Ishikawa (cell line): Measurements from ENCODE around the gene WDR73.

Experiments used
- CEBPB ChIP-seq: IDR thresholded peaks from 2 replicates; pipeline ENCODE4 v1.6.1; 2012
- CREB1 ChIP-seq: IDR thresholded peaks from 2 replicates; pipeline ENCODE4 v1.6.1; 2012; ENCODE audit warnings: low read depth
- EGR1 ChIP-seq: IDR thresholded peaks from 2 replicates; pipeline ENCODE4 v1.6.1; 2012
- EP300 ChIP-seq: IDR thresholded peaks from 2 replicates; pipeline ENCODE4 v1.6.1; 2012; ENCODE audit warnings: borderline replicate concordance
- FOXM1 ChIP-seq: IDR thresholded peaks from 2 replicates; pipeline ENCODE4 v1.6.1; 2012; ENCODE audit warnings: low read depth, borderline replicate concordance
- NFIC ChIP-seq: IDR thresholded peaks from 2 replicates; pipeline ENCODE4 v1.6.1; 2012
- RAD21 ChIP-seq: IDR thresholded peaks from 2 replicates; pipeline ENCODE4 v1.6.1; 2012; ENCODE audit warnings: low read depth
- TAF1 ChIP-seq: IDR thresholded peaks from 2 replicates; pipeline ENCODE4 v1.6.1; 2012; ENCODE audit warnings: low read depth, mild to moderate bottlenecking
- TCF12 ChIP-seq: IDR thresholded peaks from 2 replicates; pipeline ENCODE4 v1.6.1; 2012; ENCODE audit warnings: low read depth
- TEAD4 ChIP-seq: IDR thresholded peaks from 2 replicates; pipeline ENCODE4 v1.6.1; 2012
- YY1 ChIP-seq: IDR thresholded peaks from 2 replicates; pipeline ENCODE4 v1.6.1; 2012; ENCODE audit warnings: low read depth
- ZBTB7A ChIP-seq: IDR thresholded peaks from 2 replicates; pipeline ENCODE4 v1.6.1; 2012; ENCODE audit warnings: low read depth
- TF ChIP-seq, protein P1 (sequence below): IDR thresholded peaks from 2 replicates; pipeline ENCODE4 v1.6.1; 2012
- TF ChIP-seq, protein P2 (sequence below): IDR thresholded peaks from 2 replicates; pipeline ENCODE4 v1.6.1; 2012
- TF ChIP-seq, protein P3 (sequence below): IDR thresholded peaks from 2 replicates; pipeline ENCODE4 v1.6.1; 2012; ENCODE audit warnings: low read depth, mild to moderate bottlenecking

WDR73 gene

DNA sequence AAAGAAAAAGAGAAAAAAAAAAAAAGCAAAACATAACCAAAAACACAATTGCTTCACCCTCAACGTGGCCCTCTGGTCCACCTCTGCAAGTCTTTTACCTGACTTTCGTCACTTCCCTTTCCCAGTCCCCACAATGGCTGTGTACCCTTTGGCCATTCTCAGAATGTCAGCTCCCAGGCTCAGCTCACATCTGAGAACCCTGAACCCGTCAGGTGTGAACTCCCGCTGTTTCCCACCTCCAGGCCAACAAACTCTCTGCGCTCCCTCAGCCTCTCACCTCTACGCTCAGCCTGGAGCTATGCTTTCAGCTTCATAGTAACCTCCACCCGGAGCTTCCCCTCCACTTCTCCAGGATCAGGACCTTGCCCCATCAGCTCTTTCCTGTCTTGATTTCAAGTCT lies 29.7 kb downstream of the WDR73 start:
- TF ChIP-seq YY1, result no peak
- TF ChIP-seq EGR1, result no peak
- TF ChIP-seq TEAD4, result no peak
- TF ChIP-seq, protein P1, sequence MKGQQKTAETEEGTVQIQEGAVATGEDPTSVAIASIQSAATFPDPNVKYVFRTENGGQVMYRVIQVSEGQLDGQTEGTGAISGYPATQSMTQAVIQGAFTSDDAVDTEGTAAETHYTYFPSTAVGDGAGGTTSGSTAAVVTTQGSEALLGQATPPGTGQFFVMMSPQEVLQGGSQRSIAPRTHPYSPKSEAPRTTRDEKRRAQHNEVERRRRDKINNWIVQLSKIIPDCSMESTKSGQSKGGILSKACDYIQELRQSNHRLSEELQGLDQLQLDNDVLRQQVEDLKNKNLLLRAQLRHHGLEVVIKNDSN, result no peak
- no peak for TF ChIP-seq RAD21

DNA sequence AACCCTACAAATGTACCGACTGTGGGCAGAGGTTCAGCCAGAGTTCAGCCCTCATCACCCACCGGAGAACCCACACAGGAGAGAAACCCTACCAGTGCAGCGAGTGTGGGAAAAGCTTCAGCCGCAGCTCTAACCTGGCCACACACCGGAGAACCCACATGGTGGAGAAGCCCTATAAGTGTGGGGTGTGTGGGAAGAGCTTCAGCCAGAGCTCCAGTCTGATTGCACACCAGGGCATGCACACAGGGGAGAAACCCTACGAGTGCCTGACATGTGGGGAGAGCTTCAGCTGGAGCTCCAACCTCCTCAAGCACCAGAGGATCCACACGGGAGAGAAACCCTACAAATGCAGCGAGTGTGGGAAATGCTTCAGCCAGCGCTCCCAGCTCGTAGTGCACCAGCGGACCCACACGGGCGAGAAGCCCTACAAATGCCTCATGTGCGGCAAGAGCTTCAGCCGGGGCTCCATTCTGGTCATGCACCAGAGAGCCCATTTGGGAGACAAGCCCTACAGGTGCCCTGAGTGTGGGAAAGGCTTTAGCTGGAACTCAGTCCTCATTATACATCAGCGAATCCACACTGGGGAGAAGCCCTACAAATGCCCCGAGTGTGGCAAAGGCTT lies 32.6 kb downstream of the WDR73 start:
- TF ChIP-seq, protein P2, sequence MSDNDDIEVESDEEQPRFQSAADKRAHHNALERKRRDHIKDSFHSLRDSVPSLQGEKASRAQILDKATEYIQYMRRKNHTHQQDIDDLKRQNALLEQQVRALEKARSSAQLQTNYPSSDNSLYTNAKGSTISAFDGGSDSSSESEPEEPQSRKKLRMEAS, result no peak
- no peak for TF ChIP-seq NFIC
- TF ChIP-seq EP300, result no peak
- TF ChIP-seq, protein P1, result no peak
- no peak for TF ChIP-seq RAD21
- no peak for TF ChIP-seq TCF12
- no peak for TF ChIP-seq CREB1
- no peak for TF ChIP-seq FOXM1
- no peak for TF ChIP-seq CEBPB
- TF ChIP-seq YY1, result no peak
- no peak for TF ChIP-seq TEAD4
- TF ChIP-seq TAF1, result no peak
- no peak for TF ChIP-seq ZBTB7A
- no peak for TF ChIP-seq EGR1
- TF ChIP-seq, protein P3, sequence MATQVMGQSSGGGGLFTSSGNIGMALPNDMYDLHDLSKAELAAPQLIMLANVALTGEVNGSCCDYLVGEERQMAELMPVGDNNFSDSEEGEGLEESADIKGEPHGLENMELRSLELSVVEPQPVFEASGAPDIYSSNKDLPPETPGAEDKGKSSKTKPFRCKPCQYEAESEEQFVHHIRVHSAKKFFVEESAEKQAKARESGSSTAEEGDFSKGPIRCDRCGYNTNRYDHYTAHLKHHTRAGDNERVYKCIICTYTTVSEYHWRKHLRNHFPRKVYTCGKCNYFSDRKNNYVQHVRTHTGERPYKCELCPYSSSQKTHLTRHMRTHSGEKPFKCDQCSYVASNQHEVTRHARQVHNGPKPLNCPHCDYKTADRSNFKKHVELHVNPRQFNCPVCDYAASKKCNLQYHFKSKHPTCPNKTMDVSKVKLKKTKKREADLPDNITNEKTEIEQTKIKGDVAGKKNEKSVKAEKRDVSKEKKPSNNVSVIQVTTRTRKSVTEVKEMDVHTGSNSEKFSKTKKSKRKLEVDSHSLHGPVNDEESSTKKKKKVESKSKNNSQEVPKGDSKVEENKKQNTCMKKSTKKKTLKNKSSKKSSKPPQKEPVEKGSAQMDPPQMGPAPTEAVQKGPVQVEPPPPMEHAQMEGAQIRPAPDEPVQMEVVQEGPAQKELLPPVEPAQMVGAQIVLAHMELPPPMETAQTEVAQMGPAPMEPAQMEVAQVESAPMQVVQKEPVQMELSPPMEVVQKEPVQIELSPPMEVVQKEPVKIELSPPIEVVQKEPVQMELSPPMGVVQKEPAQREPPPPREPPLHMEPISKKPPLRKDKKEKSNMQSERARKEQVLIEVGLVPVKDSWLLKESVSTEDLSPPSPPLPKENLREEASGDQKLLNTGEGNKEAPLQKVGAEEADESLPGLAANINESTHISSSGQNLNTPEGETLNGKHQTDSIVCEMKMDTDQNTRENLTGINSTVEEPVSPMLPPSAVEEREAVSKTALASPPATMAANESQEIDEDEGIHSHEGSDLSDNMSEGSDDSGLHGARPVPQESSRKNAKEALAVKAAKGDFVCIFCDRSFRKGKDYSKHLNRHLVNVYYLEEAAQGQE, result no peak

DNA sequence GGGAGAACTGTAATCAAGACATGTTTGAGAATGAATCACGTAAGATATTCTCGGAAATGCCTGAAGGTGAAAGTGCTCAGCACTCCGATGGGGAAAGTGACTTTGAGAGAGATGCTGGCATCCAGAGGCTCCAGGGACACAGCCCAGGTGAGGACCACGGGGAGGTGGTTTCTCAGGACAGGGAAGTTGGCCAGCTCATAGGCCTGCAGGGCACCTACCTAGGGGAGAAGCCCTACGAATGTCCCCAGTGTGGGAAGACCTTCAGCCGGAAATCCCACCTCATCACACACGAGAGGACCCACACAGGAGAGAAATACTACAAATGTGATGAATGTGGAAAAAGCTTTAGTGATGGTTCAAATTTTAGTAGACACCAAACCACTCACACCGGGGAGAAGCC lies 33.5 kb downstream of the WDR73 start:
- TF ChIP-seq CREB1, result no peak
- TF ChIP-seq TCF12, result no peak
- TF ChIP-seq, protein P1, result no peak
- TF ChIP-seq TEAD4, result no peak

DNA sequence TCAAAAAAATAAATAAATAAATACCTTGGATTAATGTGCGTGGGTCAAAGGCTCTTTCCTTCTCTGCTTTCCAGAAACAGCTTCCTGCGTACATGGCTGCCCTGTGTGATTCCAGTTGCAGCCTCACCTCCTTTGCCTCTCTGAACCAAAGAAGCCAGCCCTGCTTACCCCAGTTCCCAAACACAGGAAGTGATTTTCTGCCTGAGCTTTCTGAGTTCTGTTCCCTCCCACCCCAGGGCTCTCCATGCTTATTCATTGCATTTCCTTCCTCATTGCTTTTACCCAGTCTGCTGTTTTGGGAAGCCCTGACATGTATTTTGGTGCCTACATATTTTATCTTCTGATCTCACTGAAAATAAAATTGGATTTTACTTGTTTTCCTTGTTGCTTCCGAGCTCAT lies 37.8 kb downstream of the WDR73 start:
- no peak for TF ChIP-seq RAD21
- no peak for TF ChIP-seq NFIC
- TF ChIP-seq FOXM1, result no peak
- no peak for TF ChIP-seq EGR1
- no peak for TF ChIP-seq TCF12
- no peak for TF ChIP-seq TAF1
- no peak for TF ChIP-seq YY1
- TF ChIP-seq TEAD4, result no peak
- TF ChIP-seq, protein P1, result no peak
- no peak for TF ChIP-seq ZBTB7A
- TF ChIP-seq, protein P2, result no peak

DNA sequence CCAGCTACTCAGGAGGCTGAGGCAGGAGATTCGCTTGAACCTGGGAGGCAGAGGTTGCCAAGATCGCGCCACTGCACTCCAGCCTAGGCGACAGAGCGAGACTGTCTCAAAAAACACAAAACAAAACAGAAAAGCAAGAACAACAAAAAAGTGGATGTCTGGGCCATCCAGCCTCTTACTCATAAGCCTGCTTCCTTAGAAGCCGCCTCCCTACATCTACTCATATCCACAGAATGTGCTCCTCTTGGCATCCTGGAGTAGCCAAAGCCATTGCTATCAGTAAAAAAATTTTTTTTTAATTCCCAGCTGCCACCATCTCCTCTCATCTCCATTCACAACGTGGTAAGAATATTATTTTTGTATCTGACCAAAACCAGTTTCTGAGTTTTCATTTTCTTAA lies 42.5 kb downstream of the WDR73 start:
- TF ChIP-seq, protein P1, result no peak
- no peak for TF ChIP-seq FOXM1
- TF ChIP-seq CREB1, result no peak
- TF ChIP-seq, protein P2, result no peak
- TF ChIP-seq ZBTB7A, result no peak
- no peak for TF ChIP-seq TEAD4
- no peak for TF ChIP-seq YY1
- TF ChIP-seq EP300, result no peak
- TF ChIP-seq TCF12, result no peak
- no peak for TF ChIP-seq RAD21
- no peak for TF ChIP-seq EGR1
- no peak for TF ChIP-seq TAF1

DNA sequence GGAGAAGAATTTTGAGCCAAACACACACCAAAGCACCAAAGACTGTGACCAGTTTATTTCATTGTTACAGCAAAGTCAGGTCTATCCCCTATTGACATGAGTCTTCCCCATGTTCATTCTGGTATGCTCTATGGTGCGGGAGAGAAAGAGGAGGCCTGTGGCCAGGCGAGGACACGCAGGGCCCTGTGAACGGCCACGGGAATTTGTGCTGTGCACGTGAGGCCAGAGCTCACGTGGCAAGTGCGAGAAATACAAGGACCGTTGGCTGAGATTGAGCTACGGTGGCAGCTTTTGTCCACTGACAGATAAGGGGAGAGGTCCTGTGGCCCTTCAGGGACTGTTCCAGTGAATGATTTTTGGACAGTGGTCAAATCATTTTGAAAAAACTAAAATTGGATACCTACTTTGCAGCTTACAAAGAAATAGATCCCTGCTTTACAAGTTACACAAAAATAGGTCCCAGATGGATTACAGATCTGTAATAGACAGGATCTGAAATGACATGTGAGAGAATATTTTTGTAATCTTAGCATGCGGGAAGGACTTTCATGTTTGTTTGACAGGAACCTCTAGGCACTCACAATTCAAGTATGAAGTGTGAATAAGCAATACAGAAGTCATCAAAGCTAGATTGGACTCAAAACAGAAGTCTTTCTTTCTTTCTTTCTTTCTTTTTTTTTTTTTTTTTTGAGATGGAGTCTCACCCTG lies 44.1 kb downstream of the WDR73 start:
- TF ChIP-seq EP300, result no peak
- TF ChIP-seq TAF1, result no peak
- no peak for TF ChIP-seq YY1
- TF ChIP-seq, protein P3, result no peak
- TF ChIP-seq ZBTB7A, result no peak
- TF ChIP-seq, protein P2, result no peak
- no peak for TF ChIP-seq FOXM1
